Measurements from ENCODE around the gene CSMD2. TPM values are rescaled to one million over a fixed set of nuclear protein-coding genes. Genes with fewer than 3 reads are reported as not detected.

CSMD2 gene
- total RNA-seq, 1 experiment from 2014 or later: 13.2 TPM

DNA sequence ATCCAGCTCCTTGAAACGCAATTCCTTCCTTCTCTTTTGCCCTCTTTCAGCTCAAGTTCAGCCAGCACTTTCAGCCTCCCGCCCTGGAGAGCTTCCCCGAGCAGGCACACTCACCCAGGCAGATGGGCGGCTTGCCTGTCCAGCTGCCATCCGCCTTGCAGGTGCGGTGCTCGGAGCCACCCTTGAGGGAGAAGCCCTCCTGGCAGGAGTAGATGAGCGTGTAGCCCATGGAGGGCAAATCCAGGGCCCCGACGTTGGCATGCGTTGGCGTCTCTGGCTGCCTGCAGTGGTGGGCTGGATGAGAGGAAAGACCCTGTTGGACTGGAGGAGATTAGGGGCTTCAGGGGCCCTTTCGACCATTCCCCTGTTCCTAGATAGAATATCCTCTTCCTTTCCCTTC is 632.1 kb downstream of the CSMD2 start:
- Mint-ChIP-seq H3K36me3 (peaks cover 7% of the 10 kb centered on the region), H3K9me3 (peaks cover 11% of the 10 kb centered on the region), H3K27ac (no peak overlapping the region), H3K27me3 (ENCODE audit: low read depth) (no peaks in the 10 kb centered on the region), H3K4me1 (no peaks in the 10 kb centered on the region), H3K4me3 (no peak overlapping the region)
- no peak for ATAC-seq
- no peak for TF ChIP-seq ZNF317 (CRISPR knock-in tag; IDR thresholded peaks at IDR 0.05; ENCODE audit: borderline replicate concordance, low read depth)
- TF ChIP-seq ZNF416 (CRISPR knock-in tag; IDR thresholded peaks at IDR 0.05): no peak
- TF ChIP-seq ZNF138 (CRISPR knock-in tag; conservative IDR thresholded peaks at IDR 0.05): no peak
- no peak for DNase-seq (ENCODE audit: low spot score)
- POLR2A ChIA-PET: no interaction called here
- CTCF ChIA-PET: no interaction called here

DNA sequence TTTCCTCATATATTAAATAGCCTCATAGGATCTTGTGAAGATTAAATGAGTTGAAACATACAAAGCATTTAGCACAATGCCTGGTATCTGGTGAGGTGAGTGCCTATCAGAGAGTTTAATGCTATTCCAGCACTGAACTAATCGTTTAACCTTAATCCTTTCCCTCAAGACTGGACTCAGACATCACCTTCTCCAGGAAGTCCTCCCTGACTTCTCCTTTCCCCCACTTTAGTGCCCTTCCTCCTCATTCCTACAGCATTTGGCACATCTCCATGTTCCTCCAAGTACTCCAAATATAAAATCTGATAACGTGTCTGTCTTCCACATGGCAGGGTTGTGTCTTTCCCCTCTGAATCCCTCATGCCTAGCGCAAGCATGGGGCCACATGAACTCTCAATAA is 632.8 kb downstream of the CSMD2 start:
- TF ChIP-seq, protein P1, sequence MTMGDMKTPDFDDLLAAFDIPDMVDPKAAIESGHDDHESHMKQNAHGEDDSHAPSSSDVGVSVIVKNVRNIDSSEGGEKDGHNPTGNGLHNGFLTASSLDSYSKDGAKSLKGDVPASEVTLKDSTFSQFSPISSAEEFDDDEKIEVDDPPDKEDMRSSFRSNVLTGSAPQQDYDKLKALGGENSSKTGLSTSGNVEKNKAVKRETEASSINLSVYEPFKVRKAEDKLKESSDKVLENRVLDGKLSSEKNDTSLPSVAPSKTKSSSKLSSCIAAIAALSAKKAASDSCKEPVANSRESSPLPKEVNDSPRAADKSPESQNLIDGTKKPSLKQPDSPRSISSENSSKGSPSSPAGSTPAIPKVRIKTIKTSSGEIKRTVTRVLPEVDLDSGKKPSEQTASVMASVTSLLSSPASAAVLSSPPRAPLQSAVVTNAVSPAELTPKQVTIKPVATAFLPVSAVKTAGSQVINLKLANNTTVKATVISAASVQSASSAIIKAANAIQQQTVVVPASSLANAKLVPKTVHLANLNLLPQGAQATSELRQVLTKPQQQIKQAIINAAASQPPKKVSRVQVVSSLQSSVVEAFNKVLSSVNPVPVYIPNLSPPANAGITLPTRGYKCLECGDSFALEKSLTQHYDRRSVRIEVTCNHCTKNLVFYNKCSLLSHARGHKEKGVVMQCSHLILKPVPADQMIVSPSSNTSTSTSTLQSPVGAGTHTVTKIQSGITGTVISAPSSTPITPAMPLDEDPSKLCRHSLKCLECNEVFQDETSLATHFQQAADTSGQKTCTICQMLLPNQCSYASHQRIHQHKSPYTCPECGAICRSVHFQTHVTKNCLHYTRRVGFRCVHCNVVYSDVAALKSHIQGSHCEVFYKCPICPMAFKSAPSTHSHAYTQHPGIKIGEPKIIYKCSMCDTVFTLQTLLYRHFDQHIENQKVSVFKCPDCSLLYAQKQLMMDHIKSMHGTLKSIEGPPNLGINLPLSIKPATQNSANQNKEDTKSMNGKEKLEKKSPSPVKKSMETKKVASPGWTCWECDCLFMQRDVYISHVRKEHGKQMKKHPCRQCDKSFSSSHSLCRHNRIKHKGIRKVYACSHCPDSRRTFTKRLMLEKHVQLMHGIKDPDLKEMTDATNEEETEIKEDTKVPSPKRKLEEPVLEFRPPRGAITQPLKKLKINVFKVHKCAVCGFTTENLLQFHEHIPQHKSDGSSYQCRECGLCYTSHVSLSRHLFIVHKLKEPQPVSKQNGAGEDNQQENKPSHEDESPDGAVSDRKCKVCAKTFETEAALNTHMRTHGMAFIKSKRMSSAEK (CRISPR knock-in tag; IDR thresholded peaks at IDR 0.05; ENCODE audit: borderline replicate concordance): no peak
- TF ChIP-seq NR3C1 (CRISPR knock-in tag; conservative IDR thresholded peaks at IDR 0.05; ENCODE audit: low read depth) (no peak), ZNF121 (CRISPR knock-in tag; IDR thresholded peaks at IDR 0.05) (no peak), FOXK1 (CRISPR knock-in tag; IDR thresholded peaks at IDR 0.05) (no peak), ELF4 (CRISPR knock-in tag; IDR thresholded peaks at IDR 0.05; ENCODE audit: low read depth) (no peak), ZNF671 (CRISPR knock-in tag; IDR thresholded peaks at IDR 0.05) (no peak), CBFB (CRISPR knock-in tag; IDR thresholded peaks at IDR 0.05; ENCODE audit: low read depth) (no peak), CREM (CRISPR knock-in tag; IDR thresholded peaks at IDR 0.05) (no peak), GRHL2 (CRISPR knock-in tag; IDR thresholded peaks at IDR 0.05; ENCODE audit: insufficient replicate concordance, severe bottlenecking) (no peak), ZNF416 (CRISPR knock-in tag; IDR thresholded peaks at IDR 0.05) (no peak), ETV6 (CRISPR knock-in tag; IDR thresholded peaks at IDR 0.05) (no peak), NR2C2 (CRISPR knock-in tag; IDR thresholded peaks at IDR 0.05) (no peak), KAT7 (CRISPR knock-in tag; IDR thresholded peaks at IDR 0.05; ENCODE audit: borderline replicate concordance) (no peak), JUN (CRISPR knock-in tag; IDR thresholded peaks at IDR 0.05) (no peak)
- TF ChIP-seq, protein P2, sequence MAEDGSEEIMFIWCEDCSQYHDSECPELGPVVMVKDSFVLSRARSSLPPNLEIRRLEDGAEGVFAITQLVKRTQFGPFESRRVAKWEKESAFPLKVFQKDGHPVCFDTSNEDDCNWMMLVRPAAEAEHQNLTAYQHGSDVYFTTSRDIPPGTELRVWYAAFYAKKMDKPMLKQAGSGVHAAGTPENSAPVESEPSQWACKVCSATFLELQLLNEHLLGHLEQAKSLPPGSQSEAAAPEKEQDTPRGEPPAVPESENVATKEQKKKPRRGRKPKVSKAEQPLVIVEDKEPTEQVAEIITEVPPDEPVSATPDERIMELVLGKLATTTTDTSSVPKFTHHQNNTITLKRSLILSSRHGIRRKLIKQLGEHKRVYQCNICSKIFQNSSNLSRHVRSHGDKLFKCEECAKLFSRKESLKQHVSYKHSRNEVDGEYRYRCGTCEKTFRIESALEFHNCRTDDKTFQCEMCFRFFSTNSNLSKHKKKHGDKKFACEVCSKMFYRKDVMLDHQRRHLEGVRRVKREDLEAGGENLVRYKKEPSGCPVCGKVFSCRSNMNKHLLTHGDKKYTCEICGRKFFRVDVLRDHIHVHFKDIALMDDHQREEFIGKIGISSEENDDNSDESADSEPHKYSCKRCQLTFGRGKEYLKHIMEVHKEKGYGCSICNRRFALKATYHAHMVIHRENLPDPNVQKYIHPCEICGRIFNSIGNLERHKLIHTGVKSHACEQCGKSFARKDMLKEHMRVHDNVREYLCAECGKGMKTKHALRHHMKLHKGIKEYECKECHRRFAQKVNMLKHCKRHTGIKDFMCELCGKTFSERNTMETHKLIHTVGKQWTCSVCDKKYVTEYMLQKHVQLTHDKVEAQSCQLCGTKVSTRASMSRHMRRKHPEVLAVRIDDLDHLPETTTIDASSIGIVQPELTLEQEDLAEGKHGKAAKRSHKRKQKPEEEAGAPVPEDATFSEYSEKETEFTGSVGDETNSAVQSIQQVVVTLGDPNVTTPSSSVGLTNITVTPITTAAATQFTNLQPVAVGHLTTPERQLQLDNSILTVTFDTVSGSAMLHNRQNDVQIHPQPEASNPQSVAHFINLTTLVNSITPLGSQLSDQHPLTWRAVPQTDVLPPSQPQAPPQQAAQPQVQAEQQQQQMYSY (CRISPR knock-in tag; IDR thresholded peaks at IDR 0.05): no peak
- TF ChIP-seq, protein P3, sequence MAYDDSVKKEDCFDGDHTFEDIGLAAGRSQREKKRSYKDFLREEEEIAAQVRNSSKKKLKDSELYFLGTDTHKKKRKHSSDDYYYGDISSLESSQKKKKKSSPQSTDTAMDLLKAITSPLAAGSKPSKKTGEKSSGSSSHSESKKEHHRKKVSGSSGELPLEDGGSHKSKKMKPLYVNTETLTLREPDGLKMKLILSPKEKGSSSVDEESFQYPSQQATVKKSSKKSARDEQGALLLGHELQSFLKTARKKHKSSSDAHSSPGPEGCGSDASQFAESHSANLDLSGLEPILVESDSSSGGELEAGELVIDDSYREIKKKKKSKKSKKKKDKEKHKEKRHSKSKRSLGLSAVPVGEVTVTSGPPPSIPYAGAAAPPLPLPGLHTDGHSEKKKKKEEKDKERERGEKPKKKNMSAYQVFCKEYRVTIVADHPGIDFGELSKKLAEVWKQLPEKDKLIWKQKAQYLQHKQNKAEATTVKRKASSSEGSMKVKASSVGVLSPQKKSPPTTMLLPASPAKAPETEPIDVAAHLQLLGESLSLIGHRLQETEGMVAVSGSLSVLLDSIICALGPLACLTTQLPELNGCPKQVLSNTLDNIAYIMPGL (CRISPR knock-in tag; IDR thresholded peaks at IDR 0.05): no peak
- TF ChIP-seq, protein P4, sequence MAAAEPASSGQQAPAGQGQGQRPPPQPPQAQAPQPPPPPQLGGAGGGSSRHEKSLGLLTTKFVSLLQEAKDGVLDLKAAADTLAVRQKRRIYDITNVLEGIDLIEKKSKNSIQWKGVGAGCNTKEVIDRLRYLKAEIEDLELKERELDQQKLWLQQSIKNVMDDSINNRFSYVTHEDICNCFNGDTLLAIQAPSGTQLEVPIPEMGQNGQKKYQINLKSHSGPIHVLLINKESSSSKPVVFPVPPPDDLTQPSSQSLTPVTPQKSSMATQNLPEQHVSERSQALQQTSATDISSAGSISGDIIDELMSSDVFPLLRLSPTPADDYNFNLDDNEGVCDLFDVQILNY (CRISPR knock-in tag; IDR thresholded peaks at IDR 0.05): no peak
- ATAC-seq (no peak), DNase-seq (ENCODE audit: low spot score) (no peak)
- no peaks in the 10 kb centered on the region for H3K4me1 Mint-ChIP-seq
- peaks cover 11% of the 10 kb centered on the region for H3K9me3 Mint-ChIP-seq
- no peaks in the 10 kb centered on the region for H3K27me3 Mint-ChIP-seq (ENCODE audit: low read depth)
- ChIA-PET CTCF (no interaction called here), POLR2A (no interaction called here)
- no peak overlapping the region for H3K4me3 Mint-ChIP-seq
- H3K36me3 Mint-ChIP-seq: peaks cover 7% of the 10 kb centered on the region
- H3K27ac Mint-ChIP-seq: no peak overlapping the region

Measured in WTC11 (cell line).